Immature natural killer cell (primary cell): ENCODE measurements around the gene UROC1. TPM values are rescaled to one million over a fixed set of nuclear protein-coding genes. Genes with fewer than 3 reads are reported as not detected.
"Not testable (repeated sequence)": the region's sequence is repeated elsewhere in the genome, so short reads cannot be mapped to it uniquely, and the experiment has no call there.

Source experiments
- DNase-seq, 3 donors: peaks; one replicate each; pipeline ENCODE4 v3.0.0; 2022; ENCODE audit warnings: mixed read lengths in 1 of 3
- H3K27ac Mint-ChIP-seq, 6 donors: one replicate each; pipeline ENCODE4 v1.8.0; 2020; ENCODE audit warnings: mixed read lengths in 6 of 6, mild to moderate bottlenecking in 5 of 6, inconsistent platforms in 4 of 6, moderate library complexity in 3 of 6
- H3K27me3 Mint-ChIP-seq, 3 donors: one replicate each; pipeline ENCODE4 v1.8.0; 2020 to 2021; ENCODE audit warnings: low read depth in 3 of 3, mild to moderate bottlenecking in 3 of 3, mixed read lengths in 3 of 3, moderate library complexity in 3 of 3, inconsistent platforms in 1 of 3
- H3K36me3 Mint-ChIP-seq, 3 donors: one replicate each; pipeline ENCODE4 v1.8.0; 2020; ENCODE audit warnings: mixed read lengths in 3 of 3, inconsistent platforms in 2 of 3, mild to moderate bottlenecking in 2 of 3
- H3K4me1 Mint-ChIP-seq, 2 donors: one replicate each; pipeline ENCODE4 v1.8.0; 2020; ENCODE audit warnings: inconsistent platforms in 2 of 2, mild to moderate bottlenecking in 2 of 2, mixed read lengths in 2 of 2, moderate library complexity in 1 of 2
- H3K4me3 Mint-ChIP-seq, 5 donors: one replicate each; pipeline ENCODE4 v1.8.0; 2020; ENCODE audit warnings: mild to moderate bottlenecking in 5 of 5, mixed read lengths in 5 of 5, inconsistent platforms in 3 of 5, moderate library complexity in 3 of 5
- H3K9me3 Mint-ChIP-seq, 6 donors: one replicate each; pipeline ENCODE4 v1.8.0; 2020; ENCODE audit warnings: mild to moderate bottlenecking in 6 of 6, mixed read lengths in 6 of 6, inconsistent platforms in 4 of 6, moderate library complexity in 3 of 6
- polyA plus RNA-seq, 3 donors: library from polyadenylated mRNA; unstranded; fragments of 300-500 nt; fragmentation: Illumina TruSeq; gene quantifications; one replicate each; pipeline ENCODE4 v1.2.3, GENCODE V29; 2021

UROC1 gene
- polyA plus RNA-seq, 3 donors from 2014 or later, result not detected

DNA sequence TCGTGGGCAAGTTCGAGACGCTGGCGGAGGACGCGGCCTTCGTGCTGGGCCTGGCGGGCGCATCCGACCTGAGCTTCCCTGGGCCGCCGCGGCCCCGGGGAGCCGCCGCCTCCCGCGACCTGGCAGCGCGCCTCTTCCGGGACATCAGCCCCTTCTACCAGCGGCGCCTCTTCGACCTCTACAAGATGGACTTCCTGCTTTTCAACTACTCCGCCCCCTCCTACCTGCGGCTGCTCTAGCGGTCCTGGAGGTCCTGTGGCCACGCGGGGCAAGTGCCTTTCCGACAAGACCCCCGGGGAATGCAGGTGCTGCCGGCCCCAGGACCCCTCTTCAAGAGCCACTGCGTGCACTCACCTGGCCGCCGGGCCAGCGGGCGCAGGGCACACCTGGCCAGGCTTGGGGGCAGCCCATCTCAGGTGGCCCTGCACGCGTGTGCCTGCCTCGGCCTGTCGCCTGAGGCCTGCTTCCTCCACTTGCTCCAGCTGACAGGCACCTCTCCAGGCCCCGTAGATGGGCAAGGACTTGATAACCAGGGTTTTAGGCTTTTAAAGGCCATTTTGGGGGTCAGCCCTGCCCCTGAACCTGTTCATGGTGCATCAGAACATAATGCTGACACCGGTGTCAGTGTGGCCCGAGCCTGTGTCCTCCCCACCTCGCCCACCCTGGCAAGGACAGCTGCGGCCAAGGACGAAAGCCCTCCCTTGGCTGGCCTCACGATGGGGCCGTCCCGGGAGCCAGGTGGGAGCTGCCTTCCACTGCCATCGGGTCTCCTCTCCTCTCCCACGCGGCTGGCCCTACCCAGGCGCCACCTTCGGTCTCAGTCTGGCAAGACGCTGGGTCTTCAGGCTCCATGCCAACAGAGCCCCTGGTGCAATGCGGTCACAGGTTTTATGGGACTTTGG, 25.0 kb upstream of the UROC1 start:
- Mint-ChIP-seq H3K36me3 (no peaks in the 10 kb centered on the region), H3K27me3 (peaks cover 3 to 4% (median 4%) of the 10 kb centered on the region in 3 donors), H3K9me3 (peaks cover 0 to 1% (median 0%) of the 10 kb centered on the region in 6 donors), H3K4me3 (no peak overlapping the region), H3K4me1 (no peaks in the 10 kb centered on the region), H3K27ac (no peak overlapping the region)
- DNase-seq, result no peak

DNA sequence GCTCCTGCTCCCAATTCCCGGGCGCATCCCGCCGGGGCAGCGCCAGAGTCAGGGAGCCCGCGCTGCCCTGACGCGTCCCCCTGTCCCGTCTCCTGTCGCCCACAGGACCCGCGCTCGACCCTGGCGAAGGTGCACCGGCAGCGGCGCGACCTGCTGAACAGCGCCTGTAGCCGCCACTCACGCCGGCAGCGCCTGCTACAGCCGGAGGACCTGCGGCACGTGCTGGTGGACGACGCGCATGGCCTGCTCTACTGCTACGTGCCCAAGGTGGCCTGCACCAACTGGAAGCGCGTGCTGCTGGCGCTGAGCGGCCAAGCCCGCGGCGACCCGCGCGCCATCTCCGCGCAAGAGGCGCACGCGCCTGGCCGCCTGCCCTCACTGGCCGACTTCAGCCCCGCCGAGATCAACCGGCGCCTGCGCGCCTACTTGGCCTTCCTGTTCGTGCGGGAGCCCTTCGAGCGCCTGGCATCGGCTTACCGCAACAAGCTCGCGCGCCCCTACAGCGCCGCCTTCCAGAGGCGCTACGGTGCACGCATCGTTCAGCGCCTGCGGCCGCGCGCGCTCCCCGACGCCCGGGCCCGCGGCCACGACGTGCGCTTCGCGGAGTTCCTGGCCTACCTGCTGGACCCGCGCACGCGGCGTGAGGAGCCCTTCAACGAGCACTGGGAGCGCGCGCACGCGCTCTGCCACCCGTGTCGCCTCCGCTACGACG, 24.2 kb upstream of the UROC1 start:
- no peaks in the 10 kb centered on the region for H3K4me1 Mint-ChIP-seq
- H3K27ac Mint-ChIP-seq, result no peak overlapping the region
- no peaks in the 10 kb centered on the region for H3K36me3 Mint-ChIP-seq
- no peak for DNase-seq
- peaks cover 0 to 1% (median 0%) of the 10 kb centered on the region in 6 donors for H3K9me3 Mint-ChIP-seq
- H3K27me3 Mint-ChIP-seq, result peaks cover 2 to 4% (median 3%) of the 10 kb centered on the region in 3 donors
- H3K4me3 Mint-ChIP-seq, result no peak overlapping the region

DNA sequence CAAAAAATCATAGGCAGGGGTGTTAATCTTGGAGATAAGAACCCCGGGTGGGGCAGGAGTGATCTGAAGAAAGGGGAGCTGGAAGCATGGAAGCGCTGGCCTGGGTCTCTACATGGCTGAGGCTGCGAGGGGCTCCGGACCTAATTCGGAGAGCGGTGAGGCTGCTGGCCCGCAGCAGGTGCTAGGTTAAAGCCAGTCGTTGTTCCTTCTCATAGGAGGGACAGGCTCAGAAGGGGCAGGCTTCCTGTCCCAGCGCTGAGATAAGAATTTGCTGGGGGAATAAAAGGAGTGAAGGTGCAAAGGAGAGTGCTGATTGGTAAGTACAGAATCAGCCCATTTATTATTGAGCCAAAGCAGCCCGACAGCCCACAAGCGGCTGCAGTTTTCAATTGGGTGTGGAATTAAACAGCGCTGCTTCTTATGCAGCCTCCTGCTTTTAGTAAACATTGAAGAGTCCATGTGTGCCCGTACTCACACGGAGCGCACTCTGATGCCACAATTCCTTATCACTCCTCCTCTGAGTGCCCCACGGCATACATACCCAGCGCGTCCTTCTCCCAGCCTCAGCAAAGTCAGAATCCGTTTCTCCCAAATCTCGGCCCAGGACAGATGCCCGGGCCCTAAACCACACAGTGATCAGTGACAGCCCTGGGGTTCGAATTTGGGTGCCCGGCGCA, 23.5 kb upstream of the UROC1 start:
- peaks cover 2 to 4% (median 3%) of the 10 kb centered on the region in 3 donors for H3K27me3 Mint-ChIP-seq
- H3K4me1 Mint-ChIP-seq, result no peaks in the 10 kb centered on the region
- no peak for DNase-seq
- H3K9me3 Mint-ChIP-seq, result peaks cover 0 to 1% (median 0%) of the 10 kb centered on the region in 6 donors
- no peaks in the 10 kb centered on the region for H3K36me3 Mint-ChIP-seq
- H3K27ac Mint-ChIP-seq, result no peak overlapping the region
- no peak overlapping the region for H3K4me3 Mint-ChIP-seq

DNA sequence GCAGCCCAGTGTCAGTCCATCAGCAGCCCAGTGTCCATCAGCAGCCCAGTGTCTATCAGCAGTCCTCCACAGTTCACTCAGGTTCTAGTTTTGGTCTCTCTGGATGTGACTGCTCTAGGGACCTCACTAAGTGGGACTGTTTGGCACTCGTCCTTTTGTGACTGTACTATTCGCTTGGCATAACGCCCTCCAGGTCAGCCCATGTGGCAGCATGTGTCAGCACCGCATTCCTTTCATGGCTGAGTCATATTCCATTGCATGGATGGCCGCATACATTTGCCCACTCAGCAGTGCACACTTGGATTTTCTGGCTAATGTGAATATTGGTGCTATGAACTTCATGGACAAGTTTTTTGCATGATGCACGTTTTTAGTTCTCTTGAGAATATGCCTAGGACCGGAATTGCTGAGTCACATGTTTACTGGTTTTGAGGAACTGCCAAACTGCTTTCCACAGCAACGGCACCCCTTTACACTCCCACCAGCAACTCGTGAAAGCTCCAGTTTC, 22.8 kb upstream of the UROC1 start:
- H3K4me3 Mint-ChIP-seq, result no peak overlapping the region
- H3K27ac Mint-ChIP-seq, result peak overlapping the region in 1 of 6 donors; percentile 41
- no peaks in the 10 kb centered on the region for H3K36me3 Mint-ChIP-seq
- DNase-seq, result no peak
- H3K27me3 Mint-ChIP-seq, result peaks cover 2 to 4% (median 3%) of the 10 kb centered on the region in 3 donors
- H3K9me3 Mint-ChIP-seq, result peaks cover 0 to 1% (median 0%) of the 10 kb centered on the region in 6 donors
- H3K4me1 Mint-ChIP-seq, result no peaks in the 10 kb centered on the region

DNA sequence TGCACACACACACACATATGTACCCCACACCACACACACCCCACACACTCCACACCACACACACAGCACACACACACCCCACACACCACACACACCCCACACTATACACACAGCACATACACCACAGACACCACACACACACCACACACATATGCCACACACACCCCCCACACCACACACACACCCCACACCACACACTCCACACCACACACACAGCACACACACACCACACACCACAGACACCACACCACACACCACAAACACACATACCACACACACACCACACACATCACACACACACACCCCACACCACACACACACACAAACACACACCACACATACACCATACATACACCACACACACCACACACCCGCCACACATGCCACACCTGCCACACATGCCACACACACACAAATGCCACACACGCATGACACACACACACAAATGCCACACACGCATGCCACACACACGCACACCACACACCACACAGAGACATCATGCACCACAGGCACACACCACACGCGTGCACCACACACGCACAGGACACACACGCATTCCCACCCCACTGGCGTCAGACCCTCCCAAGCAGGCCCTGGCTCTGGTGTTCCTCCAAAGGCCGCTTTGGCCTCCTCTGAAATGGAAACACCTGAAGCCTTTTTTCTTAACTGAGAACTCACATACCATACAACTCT, 22.1 kb upstream of the UROC1 start:
- H3K4me1 Mint-ChIP-seq, result no peaks in the 10 kb centered on the region
- DNase-seq, result no peak
- peak overlapping the region in 1 of 5 donors; percentile 9 for H3K4me3 Mint-ChIP-seq
- peak overlapping the region in 1 of 6 donors; percentile 55 for H3K27ac Mint-ChIP-seq
- peaks cover 2 to 4% (median 3%) of the 10 kb centered on the region in 3 donors for H3K27me3 Mint-ChIP-seq
- no peaks in the 10 kb centered on the region for H3K36me3 Mint-ChIP-seq
- peaks cover 0 to 1% (median 0%) of the 10 kb centered on the region in 6 donors for H3K9me3 Mint-ChIP-seq

DNA sequence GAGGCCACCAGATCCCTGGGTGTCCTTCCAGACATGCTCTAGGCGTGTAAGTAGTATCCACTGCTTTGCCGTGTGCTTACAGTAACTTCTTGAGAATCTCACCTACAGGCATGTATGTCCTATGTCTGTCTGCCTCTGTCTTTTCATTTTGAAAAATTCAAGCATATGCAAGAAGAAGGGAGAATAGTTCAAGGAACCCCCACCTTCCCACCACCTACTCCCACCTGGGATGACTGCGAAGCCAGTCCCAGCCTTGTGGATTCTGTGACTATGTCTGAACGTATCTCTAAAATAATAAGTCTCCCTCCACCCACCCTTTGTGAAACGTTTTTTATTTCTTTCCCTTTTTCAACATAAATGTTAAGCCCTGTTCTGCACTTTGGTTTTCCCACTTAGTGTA, 21.4 kb upstream of the UROC1 start:
- H3K4me1 Mint-ChIP-seq, result no peaks in the 10 kb centered on the region
- peaks cover 3 to 4% (median 4%) of the 10 kb centered on the region in 3 donors for H3K27me3 Mint-ChIP-seq
- H3K36me3 Mint-ChIP-seq, result no peaks in the 10 kb centered on the region
- no peak overlapping the region for H3K27ac Mint-ChIP-seq
- peaks cover 0 to 1% (median 0%) of the 10 kb centered on the region in 6 donors for H3K9me3 Mint-ChIP-seq
- DNase-seq, result no peak
- no peak overlapping the region for H3K4me3 Mint-ChIP-seq

DNA sequence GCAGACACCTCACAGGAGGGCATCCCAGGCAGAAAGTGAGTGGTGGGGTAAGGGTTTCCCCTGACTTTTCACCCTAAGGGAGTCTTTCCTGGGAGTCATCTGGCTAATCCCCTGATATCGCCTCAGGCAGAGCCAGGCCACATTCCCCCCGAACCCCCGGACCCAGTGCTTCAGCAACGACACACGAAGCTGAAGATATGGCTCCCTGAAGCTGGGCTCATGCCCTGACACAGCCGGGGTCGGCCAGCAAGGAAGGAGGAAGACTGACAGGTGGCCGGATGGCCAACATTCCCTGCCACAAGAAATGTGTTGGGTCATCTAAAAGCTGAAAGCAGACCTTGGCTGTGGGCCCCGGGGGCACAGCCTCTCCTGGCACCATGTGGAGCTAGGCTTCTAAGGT, 20.7 kb upstream of the UROC1 start:
- no peak for DNase-seq
- H3K4me1 Mint-ChIP-seq, result no peaks in the 10 kb centered on the region
- no peak overlapping the region for H3K27ac Mint-ChIP-seq
- H3K9me3 Mint-ChIP-seq, result peaks cover 0 to 1% (median 0%) of the 10 kb centered on the region in 6 donors
- H3K27me3 Mint-ChIP-seq, result peaks cover 3 to 8% (median 4%) of the 10 kb centered on the region in 3 donors
- no peak overlapping the region for H3K4me3 Mint-ChIP-seq
- H3K36me3 Mint-ChIP-seq, result no peaks in the 10 kb centered on the region

DNA sequence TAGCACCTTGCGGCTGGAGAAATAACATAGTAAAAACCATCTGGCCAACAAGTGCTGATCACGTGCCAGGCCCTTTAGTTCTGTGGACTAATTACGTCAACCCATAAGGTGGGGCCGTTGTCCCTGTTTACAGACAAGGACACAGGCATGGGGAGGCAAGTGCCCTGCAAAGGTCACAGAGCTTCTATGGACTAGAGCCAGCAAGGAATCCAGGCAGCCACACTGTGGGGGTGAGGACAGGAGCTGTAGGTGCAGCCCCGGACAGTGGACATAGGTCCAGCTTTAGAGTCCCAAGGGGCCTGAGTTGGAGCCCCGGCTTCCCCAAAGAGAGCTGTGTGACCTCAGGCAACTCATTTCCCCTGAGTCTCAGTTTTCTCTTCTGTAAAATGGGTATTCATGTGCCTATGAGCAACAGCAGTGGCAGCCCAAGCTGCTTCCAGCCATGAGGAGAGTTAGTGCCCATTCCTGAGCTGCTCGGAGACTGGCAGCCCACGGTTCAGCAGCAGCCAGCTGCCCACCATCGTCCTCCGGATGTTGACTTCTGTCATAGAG, 20.2 kb upstream of the UROC1 start:
- no peak for DNase-seq
- Mint-ChIP-seq H3K27ac (no peak overlapping the region), H3K27me3 (peaks cover 0 to 8% (median 4%) of the 10 kb centered on the region in 3 donors), H3K36me3 (no peaks in the 10 kb centered on the region), H3K9me3 (peaks cover 0 to 1% (median 0%) of the 10 kb centered on the region in 6 donors), H3K4me3 (no peak overlapping the region), H3K4me1 (no peaks in the 10 kb centered on the region)

DNA sequence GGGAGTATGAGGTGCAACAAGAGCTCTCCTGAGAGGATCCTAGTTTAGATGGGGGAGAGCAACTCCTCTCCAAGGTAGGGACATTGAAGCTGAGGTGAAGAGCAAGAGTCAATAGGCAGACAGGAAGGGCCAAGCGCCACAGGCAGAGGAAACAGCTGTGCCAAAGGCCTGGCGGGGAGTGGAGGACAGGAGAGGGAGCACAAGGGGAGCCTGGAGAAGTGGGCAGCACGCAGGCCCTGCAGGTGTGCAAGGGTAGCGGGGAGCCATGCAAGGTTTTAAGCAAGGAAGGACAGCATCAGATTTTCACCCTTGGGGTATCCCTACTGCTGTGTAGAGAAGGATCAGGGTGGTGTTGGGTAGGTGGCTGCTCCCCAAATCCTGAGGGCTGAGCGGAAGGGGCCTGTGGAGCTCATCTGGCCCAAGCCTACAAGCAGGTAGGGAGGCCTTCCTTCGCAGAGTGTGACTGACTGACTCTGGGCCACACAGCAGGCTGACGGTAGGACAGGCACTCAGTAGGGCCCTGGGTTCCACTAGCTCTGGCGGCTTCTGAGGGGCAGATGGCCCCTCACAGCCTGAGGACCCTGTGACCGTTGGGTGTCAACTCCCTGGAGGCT, 19.6 kb upstream of the UROC1 start:
- H3K4me1 Mint-ChIP-seq, result no peaks in the 10 kb centered on the region
- peaks cover 0 to 1% (median 0%) of the 10 kb centered on the region in 6 donors for H3K9me3 Mint-ChIP-seq
- H3K36me3 Mint-ChIP-seq, result no peaks in the 10 kb centered on the region
- no peak overlapping the region for H3K4me3 Mint-ChIP-seq
- peaks cover 0 to 8% (median 4%) of the 10 kb centered on the region in 3 donors for H3K27me3 Mint-ChIP-seq
- no peak for DNase-seq
- no peak overlapping the region for H3K27ac Mint-ChIP-seq

DNA sequence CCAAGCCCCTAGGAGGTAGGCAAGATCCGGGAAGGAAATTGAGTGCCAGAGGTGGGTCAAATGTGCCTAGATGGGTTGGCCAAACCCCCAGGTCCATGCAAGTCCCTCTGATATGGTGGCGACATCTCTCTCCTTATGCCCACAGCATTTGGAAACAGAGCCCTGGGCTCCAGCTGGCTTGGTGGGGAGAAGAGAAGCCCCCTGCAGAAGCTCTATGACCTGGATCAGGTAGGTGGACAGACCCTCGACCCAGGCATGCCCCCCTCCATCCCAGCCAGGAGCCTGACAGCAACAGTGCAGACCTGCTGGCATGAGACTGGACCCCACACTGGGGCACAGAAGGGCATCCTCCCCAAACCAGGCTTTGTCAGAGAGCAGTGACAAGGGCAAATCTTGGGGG, 18.6 kb upstream of the UROC1 start:
- no peaks in the 10 kb centered on the region for H3K36me3 Mint-ChIP-seq
- no peak for DNase-seq
- H3K4me1 Mint-ChIP-seq, result no peaks in the 10 kb centered on the region
- H3K4me3 Mint-ChIP-seq, result no peak overlapping the region
- H3K27ac Mint-ChIP-seq, result no peak overlapping the region
- H3K27me3 Mint-ChIP-seq, result peaks cover 2 to 8% (median 4%) of the 10 kb centered on the region in 3 donors
- H3K9me3 Mint-ChIP-seq, result peaks cover 0 to 1% (median 0%) of the 10 kb centered on the region in 6 donors

DNA sequence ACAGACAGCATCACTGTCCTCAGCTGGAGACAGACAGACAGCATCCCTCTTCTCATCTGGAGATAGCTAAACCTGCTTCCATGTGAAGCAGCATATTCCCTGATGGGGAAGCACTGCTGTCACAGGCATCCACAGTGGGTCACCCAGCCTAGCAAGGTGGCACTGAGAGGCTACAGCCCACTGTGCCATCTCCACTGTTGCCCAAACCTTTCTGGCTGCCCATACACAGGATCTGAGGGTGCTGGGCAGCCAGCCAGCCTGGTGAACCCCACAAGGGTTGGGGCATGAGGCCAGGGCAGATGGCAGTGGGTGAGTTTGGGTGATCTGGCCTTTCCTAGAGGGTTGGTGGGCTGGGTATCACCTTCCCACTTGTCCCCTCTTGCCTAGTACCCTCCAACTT, 18.1 kb upstream of the UROC1 start:
- H3K27me3 Mint-ChIP-seq, result peaks cover 2 to 6% (median 4%) of the 10 kb centered on the region in 3 donors
- H3K36me3 Mint-ChIP-seq, result no peaks in the 10 kb centered on the region
- peaks cover 0 to 1% (median 0%) of the 10 kb centered on the region in 6 donors for H3K9me3 Mint-ChIP-seq
- DNase-seq, result no peak
- no peak overlapping the region for H3K27ac Mint-ChIP-seq
- H3K4me3 Mint-ChIP-seq, result no peak overlapping the region
- peaks cover 0 to under 1% of the 10 kb centered on the region in 2 donors for H3K4me1 Mint-ChIP-seq

DNA sequence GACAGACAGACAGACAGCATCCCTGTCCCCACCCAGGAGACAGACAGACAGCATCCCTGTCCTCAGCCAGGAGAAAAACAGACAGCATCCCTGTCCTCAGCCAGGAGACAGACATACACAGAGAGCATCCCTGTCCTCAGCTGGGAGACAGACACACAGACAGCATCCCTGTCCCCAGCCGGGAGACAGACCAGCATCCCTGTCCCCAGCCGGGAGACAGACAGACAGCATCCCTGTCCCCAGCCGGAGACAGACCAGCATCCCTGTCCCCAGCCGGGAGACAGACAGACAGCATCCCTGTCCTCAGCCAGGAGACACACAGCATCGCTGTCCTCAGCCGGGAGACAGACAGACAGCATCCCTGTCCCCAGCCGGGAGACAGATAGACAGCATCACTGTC, 17.1 kb upstream of the UROC1 start:
- not testable (repeated sequence) for H3K36me3 Mint-ChIP-seq, H3K27ac Mint-ChIP-seq, H3K4me3 Mint-ChIP-seq, H3K4me1 Mint-ChIP-seq, DNase-seq, H3K9me3 Mint-ChIP-seq, H3K27me3 Mint-ChIP-seq
